Naive B cell (primary cell): ENCODE measurements around the gene SLC6A19. TPM values are rescaled to one million over a fixed set of nuclear protein-coding genes. Genes with fewer than 3 reads are reported as not detected.
A peak's percentile ranks its signal among the peaks of the same experiment; 100 is the strongest.

Experiments
- ATAC-seq, 2 donors: fragments of 150-1000 bp; cut with Tn5 transposase; 2 replicates each; pipeline ENCODE4 v1.10.0; 2021; ENCODE audit warnings: low read depth in 2 of 2, mild to moderate bottlenecking in 2 of 2, moderate library complexity in 2 of 2
- DNase-seq: peaks from one replicate; pipeline ENCODE4 v3.0.0; 2022
- H3K27ac Mint-ChIP-seq, 6 donors: one replicate each; pipeline ENCODE4 v1.8.0; 2020 to 2022; ENCODE audit warnings: mild to moderate bottlenecking in 6 of 6, mixed read lengths in 6 of 6, moderate library complexity in 5 of 6, inconsistent platforms in 2 of 6
- H3K27me3 Mint-ChIP-seq, 3 donors: one replicate each; pipeline ENCODE4 v1.8.0; 2021 to 2022; ENCODE audit warnings: mixed read lengths in 3 of 3, mild to moderate bottlenecking in 1 of 3
- H3K36me3 Mint-ChIP-seq, 2 donors: one replicate each; pipeline ENCODE4 v1.8.0; 2020 to 2022; ENCODE audit warnings: mixed read lengths in 2 of 2, inconsistent platforms in 1 of 2, mild to moderate bottlenecking in 1 of 2
- H3K4me1 Mint-ChIP-seq, 3 donors: one replicate each; pipeline ENCODE4 v1.8.0; 2020 to 2022; ENCODE audit warnings: mixed read lengths in 3 of 3, inconsistent platforms in 1 of 3, mild to moderate bottlenecking in 1 of 3, moderate library complexity in 1 of 3
- H3K4me3 Mint-ChIP-seq, 8 donors: one replicate each; pipeline ENCODE4 v1.8.0; 2020 to 2022; ENCODE audit warnings: mild to moderate bottlenecking in 8 of 8, mixed read lengths in 8 of 8, moderate library complexity in 8 of 8, inconsistent platforms in 2 of 8
- H3K9me3 Mint-ChIP-seq, 7 donors: one replicate each; pipeline ENCODE4 v1.8.0; 2020 to 2022; ENCODE audit warnings: mixed read lengths in 7 of 7, mild to moderate bottlenecking in 5 of 7, inconsistent platforms in 2 of 7, moderate library complexity in 1 of 7
- polyA plus RNA-seq, 6 donors: library from polyadenylated mRNA; unstranded; fragments of 300-500 nt; fragmentation: Illumina TruSeq; gene quantifications; one replicate each; pipeline ENCODE4 v1.2.3, GENCODE V29; 2021; ENCODE audit warnings: low read depth in 6 of 6

Gene SLC6A19
- polyA plus RNA-seq, 6 donors from 2014 or later = not detected

- ATAC-seq = no peak
- Mint-ChIP-seq H3K4me3 (no peak overlapping the region), H3K27ac (no peak overlapping the region), H3K9me3 (peaks cover 0 to 5% (median 0%) of the 10 kb centered on the region in 7 donors), H3K36me3 (no peaks in the 10 kb centered on the region), H3K4me1 (no peaks in the 10 kb centered on the region), H3K27me3 (peaks cover 11 to 13% (median 13%) of the 10 kb centered on the region in 3 donors)
- no peak for DNase-seq
Measured at GRCh38 chr5:1197876-1198666, 3.3 kb upstream of the SLC6A19 start.

GRCh38 chr5:1199340-1199648 is 2.1 kb upstream of the SLC6A19 start:
- no peaks in the 10 kb centered on the region for H3K36me3 Mint-ChIP-seq
- no peak overlapping the region for H3K4me3 Mint-ChIP-seq
- H3K9me3 Mint-ChIP-seq = peaks cover 0 to 3% (median 0%) of the 10 kb centered on the region in 7 donors
- no peak overlapping the region for H3K27ac Mint-ChIP-seq
- DNase-seq (no peak), ATAC-seq (no peak)
- H3K4me1 Mint-ChIP-seq = no peaks in the 10 kb centered on the region
- peaks cover 10 to 11% (median 10%) of the 10 kb centered on the region in 3 donors for H3K27me3 Mint-ChIP-seq

GRCh38 chr5:1199649-1200494 is 1.5 kb upstream of the SLC6A19 start:
- Mint-ChIP-seq H3K27ac (no peak overlapping the region), H3K4me3 (no peak overlapping the region), H3K27me3 (peaks cover 5 to 10% (median 10%) of the 10 kb centered on the region in 3 donors), H3K9me3 (peaks cover 0 to 2% (median 0%) of the 10 kb centered on the region in 7 donors), H3K4me1 (no peaks in the 10 kb centered on the region), H3K36me3 (no peaks in the 10 kb centered on the region)
- DNase-seq = no peak
- no peak for ATAC-seq

GRCh38 chr5:1200495-1201326 is 684 bp upstream of the SLC6A19 start:
- Mint-ChIP-seq H3K4me1 (no peaks in the 10 kb centered on the region), H3K27ac (no peak overlapping the region), H3K36me3 (no peaks in the 10 kb centered on the region), H3K4me3 (no peak overlapping the region), H3K27me3 (peaks cover 4 to 17% (median 16%) of the 10 kb centered on the region in 3 donors), H3K9me3 (peaks cover 0 to 2% (median 0%) of the 10 kb centered on the region in 7 donors)
- DNase-seq (no peak), ATAC-seq (no peak)

GRCh38 chr5:1202026-1202797 is 817 bp downstream of the SLC6A19 start:
- Mint-ChIP-seq H3K36me3 (no peaks in the 10 kb centered on the region), H3K27me3 (peaks cover 0 to 17% (median 13%) of the 10 kb centered on the region in 3 donors), H3K4me1 (no peaks in the 10 kb centered on the region), H3K4me3 (no peak overlapping the region), H3K9me3 (no peaks in the 10 kb centered on the region), H3K27ac (no peak overlapping the region)
- ATAC-seq (no peak), DNase-seq (no peak)

- DNase-seq (no peak), ATAC-seq (no peak)
- H3K27me3 Mint-ChIP-seq = peaks cover 4 to 17% (median 13%) of the 10 kb centered on the region in 3 donors
- no peak overlapping the region for H3K27ac Mint-ChIP-seq
- no peak overlapping the region for H3K4me3 Mint-ChIP-seq
- no peaks in the 10 kb centered on the region for H3K4me1 Mint-ChIP-seq
- H3K36me3 Mint-ChIP-seq = no peaks in the 10 kb centered on the region
- H3K9me3 Mint-ChIP-seq = no peaks in the 10 kb centered on the region
Measured at GRCh38 chr5:1202798-1203185, 1.4 kb downstream of the SLC6A19 start.

GRCh38 chr5:1203311-1203967 is 2.0 kb downstream of the SLC6A19 start:
- Mint-ChIP-seq H3K9me3 (no peaks in the 10 kb centered on the region), H3K4me1 (no peaks in the 10 kb centered on the region), H3K27ac (no peak overlapping the region), H3K27me3 (peaks cover 4 to 17% (median 13%) of the 10 kb centered on the region in 3 donors), H3K36me3 (no peaks in the 10 kb centered on the region), H3K4me3 (no peak overlapping the region)
- no peak for ATAC-seq
- DNase-seq = no peak

- Mint-ChIP-seq H3K9me3 (no peaks in the 10 kb centered on the region), H3K36me3 (no peaks in the 10 kb centered on the region), H3K4me3 (no peak overlapping the region), H3K27me3 (peaks cover 4 to 17% (median 13%) of the 10 kb centered on the region in 3 donors), H3K27ac (no peak overlapping the region), H3K4me1 (no peaks in the 10 kb centered on the region)
- DNase-seq = no peak
- no peak for ATAC-seq
Measured at GRCh38 chr5:1203968-1204692, 2.7 kb downstream of the SLC6A19 start.

- Mint-ChIP-seq H3K4me1 (no peaks in the 10 kb centered on the region), H3K27ac (peak overlapping the region in 1 of 6 donors; percentile 93), H3K4me3 (peak overlapping the region in 1 of 8 donors; percentile 31), H3K36me3 (no peaks in the 10 kb centered on the region), H3K27me3 (peaks cover 4 to 17% (median 13%) of the 10 kb centered on the region in 3 donors), H3K9me3 (no peaks in the 10 kb centered on the region)
- DNase-seq = no peak
- ATAC-seq = no peak
Measured at GRCh38 chr5:1204693-1205242, 3.4 kb downstream of the SLC6A19 start.

- Mint-ChIP-seq H3K27ac (peak overlapping the region in 1 of 6 donors; percentile 93), H3K4me1 (no peaks in the 10 kb centered on the region)
- DNase-seq = no peak
Measured at GRCh38 chr5:1205255-1206180, 4.1 kb downstream of the SLC6A19 start.

More at GRCh38 chr5:1205255-1206180, 4.1 kb downstream of the SLC6A19 start:
- Mint-ChIP-seq H3K36me3 (no peaks in the 10 kb centered on the region), H3K4me3 (peak overlapping the region in 1 of 8 donors; percentile 44), H3K9me3 (no peaks in the 10 kb centered on the region), H3K27me3 (peaks cover 4 to 17% (median 13%) of the 10 kb centered on the region in 3 donors)
- no peak for ATAC-seq
